A673 (cell line): ENCODE measurements around the gene PJVK. TPM values are rescaled to one million over a fixed set of nuclear protein-coding genes. Genes with fewer than 3 reads are reported as not detected.

Experiments
- BruUV-seq: library from RNA; stranded (reverse); fragments of 400-500 nt; replicated peaks from 2 replicates; lab custom pipeline; 2021; lab: Mats Ljungman, UMichigan
- CTCF ChIA-PET: fragments of 300-600 bp; sonication (Branson Sonifier 250); formaldehyde crosslinking; loops from one replicate; lab custom pipeline; 2022; ENCODE audit warnings: antibody characterized with exemption; lab: Charles Lee
- POLR2A ChIA-PET: fragments of 300-600 bp; sonication (Branson Sonifier 250); formaldehyde crosslinking; loops from one replicate; lab custom pipeline; 2022; ENCODE audit warnings: antibody characterized with exemption; ENCODE audit not compliant: low non-redundant PET; lab: Charles Lee
- DNase-seq: peaks from one replicate; pipeline ENCODE4 v3.0.0-alpha.2; 2015; ENCODE audit warnings: low spot score
- H3K27ac ChIP-seq: fragments of 200-600 bp; sonication (generic); 2 replicates; pipeline ENCODE4 v1.5.1; 2016; ENCODE audit warnings: mixed run types, low read depth, mild to moderate bottlenecking, mixed read lengths, antibody characterized with exemption, low read length; ENCODE audit not compliant: poor library complexity, severe bottlenecking
- H3K27me3 ChIP-seq: fragments of 200-600 bp; sonication (generic); replicated peaks from 2 replicates; pipeline ENCODE4 v1.6.1; 2017; ENCODE audit warnings: mixed run types, low read depth, mild to moderate bottlenecking, mixed read lengths, antibody characterized with exemption, low read length; ENCODE audit not compliant: insufficient read depth, poor library complexity
- H3K36me3 ChIP-seq: fragments of 200-600 bp; sonication (generic); 2 replicates; pipeline ENCODE4 v1.6.1; 2016; ENCODE audit warnings: mixed run types, mild to moderate bottlenecking, mixed read lengths, antibody characterized with exemption, low read length; ENCODE audit not compliant: insufficient read depth, poor library complexity, severe bottlenecking
- H3K4me1 ChIP-seq: fragments of 200-600 bp; sonication (generic); 2 replicates; pipeline ENCODE4 v1.6.1; 2017; ENCODE audit warnings: mixed run types, mild to moderate bottlenecking, mixed read lengths, antibody characterized with exemption, low read length; ENCODE audit not compliant: insufficient read depth, poor library complexity, severe bottlenecking
- H3K4me3 ChIP-seq: fragments of 200-600 bp; sonication (generic); 2 replicates; pipeline ENCODE4 v1.5.1; 2016; ENCODE audit warnings: low read depth, mixed run types, mild to moderate bottlenecking, mixed read lengths, low read length; ENCODE audit not compliant: poor library complexity, severe bottlenecking
- H3K9me3 ChIP-seq: fragments of 200-600 bp; sonication (generic); 2 replicates; pipeline ENCODE4 v1.6.1; 2016; ENCODE audit warnings: mixed run types, low read depth, mild to moderate bottlenecking, mixed read lengths, antibody characterized with exemption, low read length; ENCODE audit not compliant: poor library complexity, severe bottlenecking
- CTCF ChIP-seq: fragments of 300-800, 200-600 bp; sonication (generic); conservative IDR thresholded peaks from 2 replicates; pipeline ENCODE4 v1.5.1; 2017; ENCODE audit warnings: low read depth, mild to moderate bottlenecking, antibody characterized with exemption, low read length, moderate library complexity, mixed read lengths
- EZH2 ChIP-seq: fragments of 200-600 bp; sonication (generic); IDR thresholded peaks from 2 replicates; pipeline ENCODE4 v1.6.1; 2017; ENCODE audit warnings: borderline replicate concordance, low read depth, mild to moderate bottlenecking, mixed read lengths, antibody characterized with exemption, low read length; ENCODE audit not compliant: poor library complexity, severe bottlenecking
- intact Hi-C: fragments of 100-400 bp; cut with micrococcal nuclease; formaldehyde crosslinking; loops from one replicate; pipeline ENCODE4 v1.10.0; 2022; ENCODE audit not compliant: unreplicated experiment
- total RNA-seq: library from RNA; stranded (reverse); gene quantifications from 2 replicates; pipeline ENCODE4 v1.2.3, GENCODE V29; 2021

Gene PJVK
- total RNA-seq, 1 experiment from 2014 or later: 1.9 TPM

- Histone ChIP-seq H3K4me3 (peak overlapping the region; percentile 60), H3K36me3 (no peaks in the 10 kb centered on the region), H3K9me3 (no peaks in the 10 kb centered on the region), H3K27ac (peak overlapping the region; percentile 92), H3K4me1 (peaks cover 33% of the 10 kb centered on the region), H3K27me3 (no peaks in the 10 kb centered on the region)
- intact Hi-C loops: loop anchor here (1.0 kb wide), 1 partner anchor 27 kb away; the partner anchor contains the start of genes PJVK and PRKRA
- no peak for TF ChIP-seq CTCF
- no peak for TF ChIP-seq EZH2
- DNase-seq: no peak
- CTCF ChIA-PET: no interaction called here
- TSS peak; percentile 83 for BruUV-seq
- POLR2A ChIA-PET: no interaction called here
Observed at GRCh38 chr2:178478130-178478438, 26.9 kb downstream of the PJVK start.

GRCh38 chr2:178478439-178479274 lies 27.5 kb downstream of the PJVK start, which contains the start of gene FKBP7:
FKBP7 (minus strand) TSS chr2:178478600; CDS start chr2:178478499, 101 bp downstream.
- ChIA-PET POLR2A (no interaction called here), CTCF (no interaction called here)
- DNase-seq: peak; percentile 94
- Histone ChIP-seq H3K36me3 (no peaks in the 10 kb centered on the region), H3K4me1 (peaks cover 32% of the 10 kb centered on the region), H3K9me3 (no peaks in the 10 kb centered on the region), H3K4me3 (peak within 1 kb of the TSS; percentile 60), H3K27ac (peak within 1 kb of the TSS; percentile 92), H3K27me3 (no peaks in the 10 kb centered on the region)
- intact Hi-C loops: loop anchor here (1.0 kb wide), 1 partner anchor 27 kb away; the partner anchor contains the start of genes PJVK and PRKRA
- BruUV-seq: no TSS peak
- TF ChIP-seq EZH2 (no peak), CTCF (peak; percentile 84)

GRCh38 chr2:178479275-178479616 lies 28.1 kb downstream of the PJVK start:
- no peaks in the 10 kb centered on the region for H3K9me3 ChIP-seq
- no peak for DNase-seq
- H3K27me3 ChIP-seq: no peaks in the 10 kb centered on the region
- no peaks in the 10 kb centered on the region for H3K36me3 ChIP-seq
- CTCF ChIA-PET: no interaction called here
- peaks cover 31% of the 10 kb centered on the region for H3K4me1 ChIP-seq
- no peak for TF ChIP-seq EZH2
- no peak for TF ChIP-seq CTCF
- POLR2A ChIA-PET: no interaction called here
- H3K27ac ChIP-seq: peak overlapping the region; percentile 92
- intact Hi-C loops: no loop called here
- no TSS peak for BruUV-seq
- H3K4me3 ChIP-seq: peak overlapping the region; percentile 60
